WTC11 (cell line): ENCODE results near the gene OLFM3. TPM values are rescaled to one million over a fixed set of nuclear protein-coding genes. Genes with fewer than 3 reads are reported as not detected.

ENCODE experiments used
- CDX4 ChIP-seq: fragments of 250-450 bp; sonication (Bioruptor Pico); IDR thresholded peaks from 2 replicates; pipeline ENCODE4 v1.9.0; 2021; ENCODE audit warnings: moderate library complexity, mild to moderate bottlenecking, inconsistent platforms, borderline replicate concordance
- EMX1 ChIP-seq: fragments of 250-450 bp; sonication (Bioruptor Pico); IDR thresholded peaks from 2 replicates; pipeline ENCODE4 v1.8.0; 2021; ENCODE audit warnings: mild to moderate bottlenecking
- GABPB1 ChIP-seq: sonication (generic); formaldehyde crosslinking; IDR thresholded peaks from 2 replicates; pipeline ENCODE4 v1.8.1; 2023; ENCODE audit warnings: mild to moderate bottlenecking, missing genetic modification reagents
- GTF2I ChIP-seq: fragments of 250-450 bp; sonication (Bioruptor Pico); conservative IDR thresholded peaks from 2 replicates; pipeline ENCODE4 v1.4.0; 2021; ENCODE audit warnings: mild to moderate bottlenecking
- IRF1 ChIP-seq: sonication (generic); formaldehyde crosslinking; IDR thresholded peaks from 2 replicates; pipeline ENCODE4 v1.8.0; 2023; ENCODE audit warnings: missing genetic modification reagents
- KAT7 ChIP-seq: sonication (generic); formaldehyde crosslinking; IDR thresholded peaks from 2 replicates; pipeline ENCODE4 v1.8.1; 2023; ENCODE audit warnings: missing genetic modification reagents, mild to moderate bottlenecking, borderline replicate concordance
- MYBL2 ChIP-seq: sonication (generic); formaldehyde crosslinking; IDR thresholded peaks from 2 replicates; pipeline ENCODE4 v1.8.1; 2023; ENCODE audit warnings: mild to moderate bottlenecking, moderate library complexity, missing genetic modification reagents
- NFATC4 ChIP-seq: fragments of 250-450 bp; sonication (Bioruptor Pico); IDR thresholded peaks from 2 replicates; pipeline ENCODE4 v1.9.0; 2021; ENCODE audit warnings: mild to moderate bottlenecking
- NFE2L1 ChIP-seq: sonication (generic); formaldehyde crosslinking; IDR thresholded peaks from 2 replicates; pipeline ENCODE4 v1.8.1; 2023; ENCODE audit warnings: missing genetic modification reagents
- NFYB ChIP-seq: sonication (generic); formaldehyde crosslinking; conservative IDR thresholded peaks from 2 replicates; pipeline ENCODE4 v1.8.0; 2022; ENCODE audit warnings: low read depth, missing genetic modification reagents
- NR3C1 ChIP-seq: sonication (generic); formaldehyde crosslinking; conservative IDR thresholded peaks from 2 replicates; pipeline ENCODE4 v1.8.1; 2023; ENCODE audit warnings: low read depth, mild to moderate bottlenecking, missing genetic modification reagents
- PRRX2 ChIP-seq: fragments of 250-450 bp; sonication (Bioruptor Pico); IDR thresholded peaks from 2 replicates; pipeline ENCODE4 v1.8.0; 2021; ENCODE audit warnings: mild to moderate bottlenecking
- SMAD3 ChIP-seq: sonication (generic); formaldehyde crosslinking; IDR thresholded peaks from 2 replicates; pipeline ENCODE4 v1.8.0; 2022; ENCODE audit warnings: missing genetic modification reagents, mild to moderate bottlenecking, borderline replicate concordance
- SMAD4 ChIP-seq: sonication (generic); formaldehyde crosslinking; IDR thresholded peaks from 2 replicates; pipeline ENCODE4 v1.8.0; 2022; ENCODE audit warnings: mild to moderate bottlenecking, missing genetic modification reagents
- ZNF138 ChIP-seq: sonication (generic); formaldehyde crosslinking; conservative IDR thresholded peaks from 2 replicates; pipeline ENCODE4 v1.8.1; 2022; ENCODE audit warnings: mild to moderate bottlenecking, moderate library complexity, missing genetic modification reagents
- ZNF232 ChIP-seq: sonication (generic); formaldehyde crosslinking; IDR thresholded peaks from 2 replicates; pipeline ENCODE4 v1.8.0; 2022; ENCODE audit warnings: mild to moderate bottlenecking, missing genetic modification reagents
- ZNF263 ChIP-seq: sonication (generic); formaldehyde crosslinking; IDR thresholded peaks from 2 replicates; pipeline ENCODE4 v1.8.1; 2022; ENCODE audit warnings: low read depth, mild to moderate bottlenecking, moderate library complexity, missing genetic modification reagents
- ZNF396 ChIP-seq: fragments of 250-450 bp; sonication (Bioruptor Pico); IDR thresholded peaks from 2 replicates; pipeline ENCODE4 v1.8.0; 2021; ENCODE audit warnings: mild to moderate bottlenecking, moderate library complexity, borderline replicate concordance
- ZNF416 ChIP-seq: fragments of 250-450 bp; sonication (Bioruptor Pico); IDR thresholded peaks from 2 replicates; pipeline ENCODE4 v1.9.0; 2021; ENCODE audit warnings: mild to moderate bottlenecking, inconsistent platforms
- ZNF423 ChIP-seq: fragments of 250-450 bp; sonication (Bioruptor Pico); IDR thresholded peaks from 2 replicates; pipeline ENCODE4 v2.1.2; 2022; ENCODE audit warnings: mild to moderate bottlenecking, moderate library complexity
- ZNF532 ChIP-seq: fragments of 250-450 bp; sonication (Bioruptor Pico); IDR thresholded peaks from 2 replicates; pipeline ENCODE4 v1.9.0; 2021; ENCODE audit warnings: mild to moderate bottlenecking, borderline replicate concordance
- ZNF671 ChIP-seq: fragments of 250-450 bp; sonication (Bioruptor Pico); IDR thresholded peaks from 2 replicates; pipeline ENCODE4 v1.8.0; 2021; ENCODE audit warnings: mild to moderate bottlenecking
- total RNA-seq: library from RNA; stranded (reverse); gene quantifications from 3 replicates; pipeline ENCODE4 v1.2.3, GENCODE V29; 2021
- TF ChIP-seq, protein P1 (sequence below): sonication (generic); formaldehyde crosslinking; IDR thresholded peaks from 2 replicates; pipeline ENCODE4 v1.8.1; 2022; ENCODE audit warnings: mild to moderate bottlenecking, missing genetic modification reagents, moderate library complexity, borderline replicate concordance
- TF ChIP-seq, protein P2 (sequence below): fragments of 250-450 bp; sonication (Bioruptor Pico); IDR thresholded peaks from 2 replicates; pipeline ENCODE4 v1.8.0; 2021; ENCODE audit warnings: mild to moderate bottlenecking
- TF ChIP-seq, protein P3 (sequence below): fragments of 250-450 bp; sonication (Bioruptor Pico); IDR thresholded peaks from 2 replicates; pipeline ENCODE4 v1.9.0; 2021; ENCODE audit warnings: mild to moderate bottlenecking
- TF ChIP-seq, protein P4 (sequence below): sonication (generic); formaldehyde crosslinking; IDR thresholded peaks from 2 replicates; pipeline ENCODE4 v1.8.1; 2023; ENCODE audit warnings: mild to moderate bottlenecking, missing genetic modification reagents, borderline replicate concordance
- TF ChIP-seq, protein P5 (sequence below): fragments of 250-450 bp; sonication (Bioruptor Pico); IDR thresholded peaks from 2 replicates; pipeline ENCODE4 v2.1.2; 2022; ENCODE audit warnings: mild to moderate bottlenecking, moderate library complexity
- TF ChIP-seq, protein P6 (sequence below): sonication (generic); formaldehyde crosslinking; IDR thresholded peaks from 2 replicates; pipeline ENCODE4 v1.8.0; 2022; ENCODE audit warnings: mild to moderate bottlenecking, missing genetic modification reagents

Gene OLFM3
- total RNA-seq, 1 experiment from 2014 or later: 0.37 TPM

GRCh38 chr1:101843160-101843559 is 153.6 kb downstream of the OLFM3 start (continued):
- no peak for TF ChIP-seq ZNF232
- no peak for TF ChIP-seq ZNF263 (CRISPR knock-in tag)
- TF ChIP-seq, protein P1, sequence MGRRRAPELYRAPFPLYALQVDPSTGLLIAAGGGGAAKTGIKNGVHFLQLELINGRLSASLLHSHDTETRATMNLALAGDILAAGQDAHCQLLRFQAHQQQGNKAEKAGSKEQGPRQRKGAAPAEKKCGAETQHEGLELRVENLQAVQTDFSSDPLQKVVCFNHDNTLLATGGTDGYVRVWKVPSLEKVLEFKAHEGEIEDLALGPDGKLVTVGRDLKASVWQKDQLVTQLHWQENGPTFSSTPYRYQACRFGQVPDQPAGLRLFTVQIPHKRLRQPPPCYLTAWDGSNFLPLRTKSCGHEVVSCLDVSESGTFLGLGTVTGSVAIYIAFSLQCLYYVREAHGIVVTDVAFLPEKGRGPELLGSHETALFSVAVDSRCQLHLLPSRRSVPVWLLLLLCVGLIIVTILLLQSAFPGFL (CRISPR knock-in tag): no peak
- TF ChIP-seq ZNF532 (CRISPR knock-in tag): no peak
- peak; percentile 99 for TF ChIP-seq ZNF423 (CRISPR knock-in tag)
- TF ChIP-seq GABPB1 (CRISPR knock-in tag): no peak
- no peak for TF ChIP-seq SMAD3 (CRISPR knock-in tag)
- no peak for TF ChIP-seq ZNF671 (CRISPR knock-in tag)
- no peak for TF ChIP-seq EMX1 (CRISPR knock-in tag)
- TF ChIP-seq NFATC4 (CRISPR knock-in tag): no peak
- TF ChIP-seq KAT7 (CRISPR knock-in tag): no peak
- no peak for TF ChIP-seq NR3C1 (CRISPR knock-in tag)
- TF ChIP-seq, protein P2, sequence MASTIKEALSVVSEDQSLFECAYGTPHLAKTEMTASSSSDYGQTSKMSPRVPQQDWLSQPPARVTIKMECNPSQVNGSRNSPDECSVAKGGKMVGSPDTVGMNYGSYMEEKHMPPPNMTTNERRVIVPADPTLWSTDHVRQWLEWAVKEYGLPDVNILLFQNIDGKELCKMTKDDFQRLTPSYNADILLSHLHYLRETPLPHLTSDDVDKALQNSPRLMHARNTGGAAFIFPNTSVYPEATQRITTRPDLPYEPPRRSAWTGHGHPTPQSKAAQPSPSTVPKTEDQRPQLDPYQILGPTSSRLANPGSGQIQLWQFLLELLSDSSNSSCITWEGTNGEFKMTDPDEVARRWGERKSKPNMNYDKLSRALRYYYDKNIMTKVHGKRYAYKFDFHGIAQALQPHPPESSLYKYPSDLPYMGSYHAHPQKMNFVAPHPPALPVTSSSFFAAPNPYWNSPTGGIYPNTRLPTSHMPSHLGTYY (CRISPR knock-in tag): 0 out of 2 replicates have a peak, but pooled peaks have one; percentile 15
- TF ChIP-seq PRRX2 (CRISPR knock-in tag): no peak
- no peak for TF ChIP-seq ZNF416 (CRISPR knock-in tag)
- no peak for TF ChIP-seq GTF2I (CRISPR knock-in tag)
- TF ChIP-seq IRF1 (CRISPR knock-in tag): no peak
- TF ChIP-seq, protein P3, sequence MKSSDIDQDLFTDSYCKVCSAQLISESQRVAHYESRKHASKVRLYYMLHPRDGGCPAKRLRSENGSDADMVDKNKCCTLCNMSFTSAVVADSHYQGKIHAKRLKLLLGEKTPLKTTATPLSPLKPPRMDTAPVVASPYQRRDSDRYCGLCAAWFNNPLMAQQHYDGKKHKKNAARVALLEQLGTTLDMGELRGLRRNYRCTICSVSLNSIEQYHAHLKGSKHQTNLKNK: no peak
- TF ChIP-seq, protein P4, sequence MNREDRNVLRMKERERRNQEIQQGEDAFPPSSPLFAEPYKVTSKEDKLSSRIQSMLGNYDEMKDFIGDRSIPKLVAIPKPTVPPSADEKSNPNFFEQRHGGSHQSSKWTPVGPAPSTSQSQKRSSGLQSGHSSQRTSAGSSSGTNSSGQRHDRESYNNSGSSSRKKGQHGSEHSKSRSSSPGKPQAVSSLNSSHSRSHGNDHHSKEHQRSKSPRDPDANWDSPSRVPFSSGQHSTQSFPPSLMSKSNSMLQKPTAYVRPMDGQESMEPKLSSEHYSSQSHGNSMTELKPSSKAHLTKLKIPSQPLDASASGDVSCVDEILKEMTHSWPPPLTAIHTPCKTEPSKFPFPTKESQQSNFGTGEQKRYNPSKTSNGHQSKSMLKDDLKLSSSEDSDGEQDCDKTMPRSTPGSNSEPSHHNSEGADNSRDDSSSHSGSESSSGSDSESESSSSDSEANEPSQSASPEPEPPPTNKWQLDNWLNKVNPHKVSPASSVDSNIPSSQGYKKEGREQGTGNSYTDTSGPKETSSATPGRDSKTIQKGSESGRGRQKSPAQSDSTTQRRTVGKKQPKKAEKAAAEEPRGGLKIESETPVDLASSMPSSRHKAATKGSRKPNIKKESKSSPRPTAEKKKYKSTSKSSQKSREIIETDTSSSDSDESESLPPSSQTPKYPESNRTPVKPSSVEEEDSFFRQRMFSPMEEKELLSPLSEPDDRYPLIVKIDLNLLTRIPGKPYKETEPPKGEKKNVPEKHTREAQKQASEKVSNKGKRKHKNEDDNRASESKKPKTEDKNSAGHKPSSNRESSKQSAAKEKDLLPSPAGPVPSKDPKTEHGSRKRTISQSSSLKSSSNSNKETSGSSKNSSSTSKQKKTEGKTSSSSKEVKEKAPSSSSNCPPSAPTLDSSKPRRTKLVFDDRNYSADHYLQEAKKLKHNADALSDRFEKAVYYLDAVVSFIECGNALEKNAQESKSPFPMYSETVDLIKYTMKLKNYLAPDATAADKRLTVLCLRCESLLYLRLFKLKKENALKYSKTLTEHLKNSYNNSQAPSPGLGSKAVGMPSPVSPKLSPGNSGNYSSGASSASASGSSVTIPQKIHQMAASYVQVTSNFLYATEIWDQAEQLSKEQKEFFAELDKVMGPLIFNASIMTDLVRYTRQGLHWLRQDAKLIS (CRISPR knock-in tag): no peak
- no peak for TF ChIP-seq MYBL2 (CRISPR knock-in tag)
- no peak for TF ChIP-seq SMAD4 (CRISPR knock-in tag)
- TF ChIP-seq ZNF138: no peak
- TF ChIP-seq, protein P5, sequence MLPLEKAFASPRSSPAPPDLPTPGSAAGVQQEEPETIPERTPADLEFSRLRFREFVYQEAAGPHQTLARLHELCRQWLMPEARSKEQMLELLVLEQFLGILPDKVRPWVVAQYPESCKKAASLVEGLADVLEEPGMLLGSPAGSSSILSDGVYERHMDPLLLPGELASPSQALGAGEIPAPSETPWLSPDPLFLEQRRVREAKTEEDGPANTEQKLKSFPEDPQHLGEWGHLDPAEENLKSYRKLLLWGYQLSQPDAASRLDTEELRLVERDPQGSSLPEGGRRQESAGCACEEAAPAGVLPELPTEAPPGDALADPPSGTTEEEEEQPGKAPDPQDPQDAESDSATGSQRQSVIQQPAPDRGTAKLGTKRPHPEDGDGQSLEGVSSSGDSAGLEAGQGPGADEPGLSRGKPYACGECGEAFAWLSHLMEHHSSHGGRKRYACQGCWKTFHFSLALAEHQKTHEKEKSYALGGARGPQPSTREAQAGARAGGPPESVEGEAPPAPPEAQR: peak; percentile 93
- TF ChIP-seq CDX4 (CRISPR knock-in tag): no peak
- TF ChIP-seq, protein P6, sequence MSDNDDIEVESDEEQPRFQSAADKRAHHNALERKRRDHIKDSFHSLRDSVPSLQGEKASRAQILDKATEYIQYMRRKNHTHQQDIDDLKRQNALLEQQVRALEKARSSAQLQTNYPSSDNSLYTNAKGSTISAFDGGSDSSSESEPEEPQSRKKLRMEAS: no peak
- no peak for TF ChIP-seq NFYB (CRISPR knock-in tag)
- no peak for TF ChIP-seq NFE2L1 (CRISPR knock-in tag)
- TF ChIP-seq ZNF396 (CRISPR knock-in tag): no peak
